ENCODE measurements around the gene KCNT1.
"Not testable (repeated sequence)": the region's sequence is repeated elsewhere in the genome, so short reads cannot be mapped to it uniquely, and the experiment has no call there.

Gene KCNT1

DNA sequence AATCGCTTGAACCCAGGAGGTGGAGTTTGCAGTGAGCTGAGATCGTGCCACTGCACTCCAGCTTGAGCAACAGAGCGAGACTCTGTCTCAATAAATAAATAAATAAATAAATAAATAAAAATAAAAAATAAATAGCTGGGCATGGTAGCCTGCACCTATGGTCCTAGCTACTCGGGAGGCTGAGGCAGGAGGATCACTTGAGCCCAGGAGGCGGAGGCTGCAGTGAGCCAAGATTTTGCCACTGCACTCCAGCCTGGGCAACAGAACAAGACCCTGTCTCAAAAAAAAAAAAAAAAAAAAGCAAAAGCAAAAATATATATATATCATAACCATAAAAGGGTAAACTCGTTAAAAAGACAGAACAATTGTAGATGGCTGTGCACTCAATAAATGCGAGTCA, 29.2 kb upstream of the KCNT1 start:
- DNase-seq (ENCODE audit: low read depth in 3 of 3) = not testable (repeated sequence)

DNA sequence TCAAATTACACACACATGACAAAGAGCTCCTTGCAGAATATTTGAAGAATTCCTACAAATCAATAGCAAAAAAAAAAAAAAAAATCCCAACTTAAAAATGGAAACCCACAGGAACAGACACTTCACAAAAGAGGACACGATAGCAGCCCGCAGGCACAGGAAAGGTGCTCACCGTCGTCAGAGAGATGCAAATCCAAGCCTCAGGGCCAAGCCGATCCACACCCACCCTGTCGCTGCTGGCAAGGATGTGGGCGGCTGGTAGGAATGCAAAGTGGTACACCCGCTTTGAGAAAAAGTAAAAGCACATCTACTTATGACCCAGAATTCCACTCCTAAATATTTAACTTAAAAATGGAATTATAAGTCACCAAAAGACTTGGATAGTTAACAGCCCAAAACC, 28.0 kb upstream of the KCNT1 start:
- DNase-seq (ENCODE audit: low read depth in 3 of 3) = no peak

DNA sequence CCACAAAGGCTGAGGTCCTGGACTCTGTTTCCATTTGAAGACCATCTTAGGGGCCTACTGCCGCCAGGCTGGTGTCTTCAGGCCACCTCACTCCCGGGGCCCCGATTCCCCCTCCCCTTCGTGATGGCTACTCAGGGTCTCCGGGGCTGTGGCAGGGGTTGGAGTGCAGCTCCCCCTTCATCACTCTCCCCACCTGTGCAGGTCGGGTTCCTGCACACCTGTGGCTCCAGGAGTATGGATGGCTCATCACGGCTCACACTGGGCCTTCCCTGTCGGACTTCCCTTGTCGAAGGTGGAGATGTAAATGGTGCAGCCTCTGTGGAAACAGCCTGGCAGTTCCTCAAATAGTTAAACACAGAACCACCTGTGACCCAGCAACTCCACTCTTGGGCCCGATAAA, 27.0 kb upstream of the KCNT1 start:
- DNase-seq (ENCODE audit: low read depth in 3 of 3) = no peak

DNA sequence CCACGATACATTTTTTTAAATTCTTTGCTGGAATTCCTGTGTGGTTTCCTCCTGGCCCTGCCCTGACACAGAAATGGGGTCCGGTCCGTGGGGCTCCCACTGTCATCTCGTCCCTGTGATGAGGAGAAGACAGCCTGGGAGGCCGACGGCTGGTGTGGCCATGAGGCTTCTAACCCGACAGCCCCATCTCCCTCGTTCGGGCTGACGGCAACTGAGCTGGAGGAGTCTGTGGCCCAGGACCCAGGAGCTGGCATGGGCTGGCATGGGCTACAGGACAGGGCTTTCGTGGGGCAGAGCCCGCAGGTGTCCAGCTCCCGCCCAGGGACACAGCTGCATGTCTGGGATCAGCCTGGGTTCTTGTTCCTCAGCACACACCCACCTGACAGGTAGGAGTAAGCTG, 25.1 kb upstream of the KCNT1 start:
- DNase-seq (ENCODE audit: low read depth in 3 of 3) = no peak

DNA sequence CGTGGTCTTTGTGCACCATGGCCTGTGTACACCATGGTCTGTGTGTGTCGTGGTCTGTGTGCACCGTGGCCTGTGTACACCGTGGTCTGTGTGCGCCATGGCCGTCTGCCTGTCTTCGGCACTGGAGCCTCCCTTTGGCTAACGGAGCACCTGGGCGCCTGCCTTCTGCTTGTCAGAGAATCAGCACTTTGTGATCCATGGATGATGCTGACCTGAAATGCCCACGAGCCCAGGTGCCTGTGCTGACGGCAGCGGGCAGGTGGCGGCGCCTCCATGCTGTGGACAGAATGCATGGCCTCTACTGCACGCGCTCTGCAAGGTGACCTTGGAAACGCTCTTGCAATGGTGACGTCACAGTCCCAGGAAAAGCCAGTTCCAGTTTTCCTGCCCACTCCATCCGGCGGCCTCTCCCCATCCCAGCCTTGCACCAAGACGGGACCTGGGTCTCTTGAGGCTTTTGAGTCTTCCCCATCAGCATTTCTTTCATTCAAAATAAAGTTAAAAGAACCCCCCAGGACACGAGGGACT, 24.3 kb upstream of the KCNT1 start:
- no peak for DNase-seq (ENCODE audit: low read depth in 3 of 3)

DNA sequence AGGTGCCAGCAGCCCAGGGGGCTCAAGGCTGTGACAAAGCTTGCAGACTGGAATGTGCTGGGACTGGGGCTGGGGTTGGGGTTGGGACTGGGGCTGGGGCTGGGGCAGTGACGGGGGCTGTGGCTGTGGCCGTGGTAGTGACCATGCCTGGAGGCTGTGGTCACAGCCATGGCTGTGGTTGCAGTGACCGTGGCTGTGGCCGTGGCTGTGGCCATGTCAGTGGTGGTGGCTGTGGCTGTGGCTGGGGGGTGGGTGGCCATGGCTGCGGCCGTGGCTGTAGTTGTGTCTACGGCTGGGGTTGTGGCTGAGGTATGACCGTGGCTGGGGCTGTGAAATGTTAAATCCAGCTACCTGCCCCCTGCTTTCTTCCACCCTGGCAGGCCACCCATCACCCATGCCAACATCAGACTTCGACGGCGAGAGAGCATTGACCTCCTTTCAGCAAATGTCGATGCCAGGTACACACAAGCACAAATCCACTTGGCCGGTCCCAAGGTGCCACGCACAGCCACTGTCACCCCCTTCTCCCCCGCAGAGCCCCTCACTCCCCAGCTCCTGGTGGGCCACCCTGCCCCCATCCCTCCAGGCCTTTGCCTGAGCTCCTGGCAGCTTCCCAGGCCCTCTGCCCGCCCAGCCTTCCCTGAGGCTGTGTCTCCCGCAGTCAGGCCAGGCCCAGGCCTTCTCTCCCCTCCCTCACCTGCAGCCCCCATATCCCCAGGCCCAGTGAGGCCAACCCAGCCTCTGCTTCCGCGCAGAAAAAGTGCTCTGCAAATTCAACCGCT, 23.6 kb upstream of the KCNT1 start:
- no peak for DNase-seq (ENCODE audit: low read depth in 3 of 3)

DNA sequence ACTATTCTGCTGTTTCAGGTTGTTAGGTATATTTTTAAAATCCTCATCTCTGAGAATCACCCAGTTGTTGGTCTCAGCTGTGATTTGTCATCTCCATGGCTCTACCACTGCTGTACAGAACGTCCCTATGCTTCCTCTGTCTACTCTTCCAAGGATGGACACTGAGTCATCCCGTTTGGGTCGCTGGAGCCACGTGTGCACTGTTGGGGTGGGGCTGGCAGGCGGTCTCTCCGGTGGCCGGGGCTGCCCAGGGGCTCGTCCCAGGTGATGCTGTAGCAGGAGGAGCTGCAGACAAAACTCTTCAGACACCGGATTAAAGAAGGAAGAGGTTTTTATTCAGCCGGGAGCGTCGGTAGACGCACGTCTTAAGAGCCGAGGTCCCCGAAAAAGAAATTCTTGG, 21.9 kb upstream of the KCNT1 start:
- no peak for DNase-seq (ENCODE audit: low read depth in 3 of 3)

DNA sequence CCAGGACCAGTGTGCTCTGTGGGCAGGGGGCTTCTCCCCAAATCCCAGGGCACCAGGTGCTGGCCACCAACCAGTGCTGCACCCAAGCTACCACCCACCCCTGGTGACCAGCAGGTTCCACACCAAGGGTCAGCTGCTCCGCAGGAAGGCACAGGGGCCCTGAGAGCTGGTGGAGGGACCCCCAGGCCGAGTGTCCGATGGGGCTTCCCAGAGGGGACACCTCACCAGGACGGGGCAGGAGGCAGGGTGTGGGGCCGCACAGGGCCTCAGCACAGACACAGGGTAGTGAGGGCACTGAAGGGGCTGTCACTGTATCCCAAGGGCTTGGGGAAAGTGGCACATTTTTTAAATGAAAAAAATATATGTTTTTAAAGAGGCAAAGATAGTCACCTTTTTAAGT, 20.8 kb upstream of the KCNT1 start:
- DNase-seq (ENCODE audit: low read depth in 3 of 3) = no peak

DNA sequence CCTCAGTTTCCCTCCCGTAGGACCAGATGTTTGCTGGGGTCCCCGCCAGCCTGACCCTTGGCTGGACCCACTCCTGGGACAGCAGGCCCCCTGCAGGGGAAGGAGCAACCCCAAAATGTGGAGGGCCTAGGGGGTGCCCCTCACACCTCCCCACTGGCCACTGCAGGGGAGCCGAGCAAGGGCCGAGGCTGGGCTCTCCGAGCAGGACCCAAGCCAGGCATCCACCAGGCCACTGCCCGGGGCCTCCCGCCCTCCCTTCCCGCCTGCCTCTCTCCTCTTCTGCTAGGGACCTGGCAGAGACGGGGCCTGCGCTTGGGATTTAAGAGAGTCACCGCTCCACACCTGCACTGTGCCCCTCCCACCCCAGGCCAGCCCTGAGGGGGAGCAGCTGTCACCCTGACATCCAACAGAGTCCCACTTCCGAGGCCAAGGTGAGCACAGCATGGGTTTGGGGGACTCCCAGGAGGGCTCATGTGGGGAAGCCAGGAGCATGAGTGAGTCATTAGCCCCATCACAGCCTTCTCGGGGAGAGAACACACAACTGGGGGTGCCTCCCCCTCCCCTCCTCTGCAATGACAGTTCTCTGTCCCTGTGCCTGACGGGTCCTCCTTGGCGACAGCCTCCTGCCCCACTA, 18.5 kb upstream of the KCNT1 start:
- DNase-seq (ENCODE audit: low read depth in 3 of 3) = no peak

DNA sequence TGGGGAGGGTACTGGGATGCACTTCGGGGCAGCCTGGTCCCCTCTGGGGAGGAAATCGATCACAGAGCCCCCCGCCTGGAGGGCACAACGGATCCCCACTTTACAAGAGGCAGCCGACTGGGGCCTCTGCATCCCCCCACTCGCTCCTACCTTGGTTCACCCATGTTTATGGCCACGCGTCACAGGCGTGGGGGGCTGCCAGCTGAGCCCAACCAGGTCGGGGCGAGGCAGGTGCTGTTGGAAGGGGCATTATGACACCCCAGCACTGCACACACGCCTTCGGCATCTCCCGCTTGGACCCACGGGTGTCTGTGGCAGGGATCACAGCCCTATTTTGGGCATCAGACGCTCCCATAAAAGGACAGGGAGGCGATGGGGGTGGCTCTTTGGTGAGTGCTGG, 17.3 kb upstream of the KCNT1 start:
- no peak for DNase-seq (ENCODE audit: low read depth in 3 of 3)

DNA sequence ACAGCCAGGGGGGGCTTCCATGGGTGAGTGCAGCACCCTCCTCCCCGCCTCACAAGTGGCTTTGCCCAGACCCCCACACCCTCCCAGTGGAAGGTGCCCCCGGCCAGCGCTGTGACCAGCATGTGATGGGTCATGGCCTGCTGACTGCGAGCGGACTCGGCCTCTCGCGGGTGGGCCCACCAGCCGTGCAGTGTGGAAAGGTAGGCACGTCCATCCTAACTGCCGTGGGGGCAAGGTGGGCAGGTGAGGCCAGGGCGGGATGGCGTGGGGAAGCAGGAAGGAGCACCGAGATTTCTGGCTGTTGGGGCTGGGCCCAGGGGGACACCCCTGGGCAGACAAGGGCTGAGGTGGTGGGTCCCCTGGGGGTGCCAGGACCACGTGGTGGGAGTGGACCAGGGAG, 14.8 kb upstream of the KCNT1 start:
- no peak for DNase-seq (ENCODE audit: low read depth in 3 of 3)

DNA sequence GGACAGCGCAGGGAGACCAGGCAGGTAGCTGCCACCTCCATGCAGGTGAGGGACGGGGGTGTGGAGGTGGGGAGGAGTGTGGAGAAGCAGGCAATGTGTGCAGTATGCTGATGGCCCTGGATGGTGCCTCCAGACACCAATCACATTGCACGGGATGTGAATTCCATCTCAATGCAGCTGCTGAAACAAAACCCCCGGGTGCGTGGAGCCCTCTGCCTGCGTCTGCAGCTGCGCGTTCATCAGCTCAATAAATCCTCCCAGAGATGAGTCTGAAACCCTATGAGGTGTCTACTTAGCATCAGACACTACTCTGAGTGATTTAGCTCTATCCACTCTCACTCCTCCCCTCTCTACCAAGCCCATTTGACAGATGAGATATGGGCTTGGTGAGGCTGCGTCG, 13.0 kb upstream of the KCNT1 start:
- no peak for DNase-seq (ENCODE audit: low read depth in 3 of 3)

DNA sequence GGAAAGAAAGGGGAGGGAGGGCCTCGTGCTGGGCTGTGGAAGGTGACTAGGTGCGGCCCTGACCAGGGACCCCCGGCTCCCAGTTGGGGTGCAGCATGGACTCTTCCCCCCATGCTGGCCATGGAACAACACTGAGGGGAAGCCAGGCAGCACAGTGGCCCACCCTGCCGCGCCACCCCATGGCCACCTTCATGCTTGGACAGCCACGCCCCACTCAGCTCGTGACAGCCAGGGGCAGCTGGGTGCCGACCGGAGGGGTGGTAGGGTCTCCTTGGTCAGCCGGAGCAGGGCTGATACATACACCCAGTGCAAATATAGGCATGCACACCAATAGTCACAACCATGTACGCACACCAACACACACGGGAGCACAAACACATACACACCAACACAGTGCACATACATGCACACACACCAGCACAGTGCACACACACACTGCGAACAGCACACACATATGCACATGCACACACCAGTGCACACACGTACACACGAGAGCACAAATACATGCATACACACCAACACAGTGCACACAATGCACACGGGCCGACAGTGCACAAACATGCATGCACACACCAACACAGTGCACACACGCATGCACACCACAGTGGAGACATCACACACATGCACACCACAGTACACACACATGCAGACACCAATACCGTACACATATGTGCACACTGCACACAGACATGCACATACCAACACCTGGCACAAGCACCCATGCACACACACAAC, 11.0 kb upstream of the KCNT1 start:
- no peak for DNase-seq (ENCODE audit: low read depth in 3 of 3)

DNA sequence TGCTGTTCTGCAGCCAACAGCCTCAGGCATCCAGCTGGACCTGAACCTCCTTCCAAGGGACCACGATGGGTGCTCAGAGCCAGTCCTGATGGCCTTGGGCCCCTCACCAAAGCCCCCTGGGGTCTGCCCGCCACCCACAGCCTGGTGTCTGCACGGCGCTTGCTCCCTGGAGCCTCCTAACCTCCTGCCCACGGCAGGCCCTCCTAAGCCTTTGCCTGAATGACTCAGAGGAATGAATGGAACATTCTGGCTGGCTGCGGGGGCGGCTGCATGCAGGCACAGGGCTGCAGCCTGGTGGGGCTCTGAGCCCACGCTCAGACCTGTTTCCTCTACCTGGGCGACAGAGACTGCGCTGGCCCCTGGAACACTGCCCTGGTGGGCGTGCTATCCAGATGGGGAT, 9.6 kb upstream of the KCNT1 start:
- DNase-seq (ENCODE audit: low read depth in 3 of 3) = no peak

DNA sequence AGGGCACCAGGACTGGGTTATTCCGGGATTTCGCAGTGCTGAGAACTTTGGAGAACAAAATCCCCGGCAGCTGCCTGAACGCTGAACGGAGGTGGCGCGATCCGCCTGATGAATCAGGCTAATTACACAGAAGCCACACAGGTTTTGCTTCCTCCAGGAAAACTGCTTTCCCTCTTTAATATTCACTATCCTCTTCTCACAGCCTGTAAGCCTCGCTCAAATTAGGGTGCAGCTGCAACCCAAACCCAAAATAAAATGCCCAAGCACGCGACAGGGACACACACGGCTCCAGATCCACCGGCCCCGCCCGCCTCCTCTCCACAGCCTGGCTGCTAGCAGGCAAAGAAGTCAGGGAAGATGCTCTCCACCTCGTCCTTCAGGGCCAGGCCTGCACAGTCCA, 8.7 kb upstream of the KCNT1 start:
- DNase-seq (ENCODE audit: low read depth in 3 of 3) = no peak

DNA sequence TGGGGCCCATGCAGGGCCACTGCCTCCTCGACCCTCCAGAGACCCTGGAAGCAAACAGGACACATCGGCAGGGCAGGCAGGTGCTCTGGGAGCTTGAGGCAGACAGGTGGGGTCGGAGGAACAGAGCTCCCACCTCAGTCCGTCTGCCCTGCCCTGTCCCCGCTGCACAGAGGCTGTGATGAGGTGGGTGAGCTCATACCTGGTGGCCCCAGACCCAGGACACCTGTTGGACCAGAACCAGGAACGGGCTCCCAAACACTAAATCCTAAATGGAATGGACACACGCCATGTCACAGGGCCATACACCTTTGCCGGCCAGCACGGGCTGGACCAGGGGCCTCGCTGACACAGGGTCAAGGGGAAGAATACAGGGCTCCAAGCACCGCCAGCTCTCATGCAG, 8.2 kb upstream of the KCNT1 start:
- no peak for DNase-seq (ENCODE audit: low read depth in 3 of 3)

DNA sequence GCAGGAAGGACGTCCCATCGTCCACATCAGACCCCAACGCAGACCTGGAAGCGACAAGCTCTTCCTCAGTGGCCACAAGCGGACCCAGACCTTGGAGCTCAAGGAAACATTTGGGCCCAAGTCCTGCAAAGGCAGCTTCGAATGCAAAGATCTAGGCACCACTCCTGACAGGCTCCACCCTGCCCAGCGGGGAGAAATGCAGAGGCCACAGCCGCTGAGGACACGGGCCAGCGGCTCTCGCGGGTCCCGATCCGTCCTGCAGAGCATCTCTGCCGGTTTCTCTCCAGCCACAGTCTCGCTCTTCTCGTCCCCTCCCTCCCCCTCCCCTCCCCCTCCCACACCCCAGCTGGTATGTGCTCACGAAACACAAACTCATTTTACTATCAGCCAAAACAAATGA, 7.6 kb upstream of the KCNT1 start:
- no peak for DNase-seq (ENCODE audit: low read depth in 3 of 3)

DNA sequence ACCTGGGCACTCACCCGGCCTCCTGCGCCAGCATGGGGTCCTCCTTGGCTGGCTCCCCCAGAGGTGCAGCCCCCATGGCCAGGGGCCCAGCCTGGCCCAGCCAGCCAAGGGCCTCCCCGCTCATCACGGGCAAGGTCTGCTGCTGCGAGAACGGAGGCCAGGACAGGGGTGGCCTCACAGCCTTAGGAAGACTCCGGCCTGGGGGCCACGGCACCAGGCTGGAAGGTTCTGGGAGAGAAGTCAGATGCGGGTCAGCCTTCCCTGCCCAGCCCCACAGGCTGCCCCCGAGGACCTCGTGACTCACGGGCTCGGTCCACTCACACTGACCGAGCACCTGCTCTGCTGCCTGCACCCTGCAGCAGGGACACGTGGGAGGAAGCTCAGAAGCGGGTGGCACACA, 6.9 kb upstream of the KCNT1 start:
- DNase-seq (ENCODE audit: low read depth in 3 of 3) = no peak

DNA sequence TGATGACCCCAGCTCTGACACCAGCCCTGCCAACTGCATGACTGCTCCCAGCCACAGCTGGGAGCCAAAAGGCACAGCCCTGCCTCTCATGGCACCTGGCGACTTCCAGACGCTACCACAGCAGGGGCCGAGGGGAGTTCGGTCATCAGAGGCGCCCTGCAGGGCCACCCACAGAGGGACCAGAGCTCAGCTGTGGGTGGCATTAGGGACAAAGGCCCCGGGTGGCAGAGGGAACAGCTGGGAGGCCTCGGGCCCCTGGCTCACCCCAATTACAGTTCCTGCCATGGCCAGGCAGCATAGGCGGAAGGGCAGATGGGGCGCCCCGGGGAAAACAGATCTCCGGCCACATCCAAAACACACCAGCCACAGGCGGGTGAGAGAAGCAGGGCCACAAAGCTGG, 6.3 kb upstream of the KCNT1 start:
- DNase-seq (ENCODE audit: low read depth in 3 of 3) = no peak

DNA sequence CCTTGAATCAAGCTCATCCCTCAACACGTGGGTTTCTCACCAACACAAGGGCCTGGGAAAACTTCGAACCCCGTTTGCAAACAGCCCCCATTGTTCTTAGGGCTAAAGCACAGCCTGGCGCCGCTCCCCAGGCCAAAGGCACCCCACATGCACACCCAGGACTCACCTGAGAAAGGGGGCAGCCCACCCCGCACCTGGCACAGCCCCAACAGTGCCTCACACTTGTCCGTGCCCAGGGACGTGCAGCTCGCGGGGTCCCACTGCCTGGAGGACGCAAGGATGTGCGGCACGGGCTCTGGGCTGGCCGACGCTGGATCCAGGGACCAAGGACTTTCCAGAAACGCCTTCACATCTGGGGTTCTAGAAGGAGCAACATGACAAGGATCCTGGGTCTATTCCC, 5.5 kb upstream of the KCNT1 start:
- no peak for DNase-seq (ENCODE audit: low read depth in 3 of 3)

DNA sequence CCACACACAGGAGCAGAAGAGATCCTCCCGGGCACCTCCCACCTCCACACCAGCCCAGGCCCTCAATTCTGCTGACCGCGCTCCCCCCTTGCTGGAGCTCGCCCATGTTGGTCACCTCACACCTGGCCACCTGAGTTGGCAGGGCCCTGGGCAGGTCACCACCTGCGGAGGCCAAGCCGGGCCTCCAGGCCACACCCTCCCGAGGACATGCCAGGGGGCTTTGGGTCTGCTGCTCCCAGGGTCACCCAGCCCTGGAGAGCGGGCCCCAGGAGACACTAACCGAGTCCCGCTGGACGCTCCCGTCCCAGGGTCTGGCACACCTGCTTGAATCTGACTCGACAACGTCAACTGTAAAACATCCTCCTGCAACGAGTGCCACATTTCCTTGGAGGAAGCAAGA, 4.8 kb upstream of the KCNT1 start:
- no peak for DNase-seq (ENCODE audit: low read depth in 3 of 3)

DNA sequence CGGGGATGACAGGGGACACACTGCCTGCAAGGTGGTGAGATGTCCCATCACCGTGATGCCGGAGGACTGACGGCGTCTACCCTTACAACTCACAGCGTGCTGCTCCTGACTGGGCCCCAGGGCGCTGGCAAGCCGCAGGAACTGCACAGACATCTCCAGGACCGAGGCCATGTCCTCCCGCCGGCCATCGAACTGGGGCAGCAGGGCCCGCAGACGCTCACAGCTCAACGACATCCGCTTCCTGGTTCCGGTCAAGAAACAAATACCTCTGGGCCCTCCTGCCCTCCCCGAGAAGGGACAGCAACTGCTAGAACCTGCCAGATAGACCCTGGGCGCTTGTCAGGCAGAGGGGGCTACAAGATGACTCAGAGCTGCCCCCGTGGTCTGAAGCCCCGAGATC, 3.7 kb upstream of the KCNT1 start:
- DNase-seq (ENCODE audit: low read depth in 3 of 3) = no peak

DNA sequence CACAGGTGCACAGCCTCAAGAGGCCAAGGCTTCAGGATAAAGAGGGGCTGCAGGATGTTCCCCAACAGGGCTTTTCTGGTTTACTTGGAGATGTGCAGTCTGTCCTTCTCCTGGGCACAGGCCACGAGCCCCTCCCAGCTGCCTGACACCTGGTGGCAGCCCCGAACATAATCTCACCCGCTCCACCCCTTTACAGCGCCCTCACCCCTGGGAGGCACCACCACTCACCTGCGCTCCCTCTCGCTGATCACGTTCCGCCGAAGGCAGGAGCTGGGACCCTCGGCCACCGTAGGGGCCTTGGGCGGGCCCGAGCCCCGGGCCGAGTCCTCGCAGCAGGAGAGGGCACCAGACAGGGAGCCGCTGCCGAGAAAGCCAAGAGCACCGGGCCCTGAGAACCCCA, 3.2 kb upstream of the KCNT1 start:
- DNase-seq (ENCODE audit: low read depth in 3 of 3) = no peak

All from stimulated activated CD4-positive, alpha-beta T cell treated with anti-CD3 and anti-CD28 coated beads, TNF-alpha, amount 100 ng/mL, for 48 hours (primary cell).